HG03064 (cell line): ENCODE data around the gene PTGS2.
"Not testable (repeated sequence)": the region's sequence is repeated elsewhere in the genome, so short reads cannot be mapped to it uniquely, and the experiment has no call there.

Source experiments
- ATAC-seq: cut with Tn5 transposase; IDR thresholded peaks from one replicate; pipeline ENCODE4 v1.9.1; 2021; ENCODE audit warnings: low read depth; ENCODE audit not compliant: unreplicated experiment

The PTGS2 gene

DNA sequence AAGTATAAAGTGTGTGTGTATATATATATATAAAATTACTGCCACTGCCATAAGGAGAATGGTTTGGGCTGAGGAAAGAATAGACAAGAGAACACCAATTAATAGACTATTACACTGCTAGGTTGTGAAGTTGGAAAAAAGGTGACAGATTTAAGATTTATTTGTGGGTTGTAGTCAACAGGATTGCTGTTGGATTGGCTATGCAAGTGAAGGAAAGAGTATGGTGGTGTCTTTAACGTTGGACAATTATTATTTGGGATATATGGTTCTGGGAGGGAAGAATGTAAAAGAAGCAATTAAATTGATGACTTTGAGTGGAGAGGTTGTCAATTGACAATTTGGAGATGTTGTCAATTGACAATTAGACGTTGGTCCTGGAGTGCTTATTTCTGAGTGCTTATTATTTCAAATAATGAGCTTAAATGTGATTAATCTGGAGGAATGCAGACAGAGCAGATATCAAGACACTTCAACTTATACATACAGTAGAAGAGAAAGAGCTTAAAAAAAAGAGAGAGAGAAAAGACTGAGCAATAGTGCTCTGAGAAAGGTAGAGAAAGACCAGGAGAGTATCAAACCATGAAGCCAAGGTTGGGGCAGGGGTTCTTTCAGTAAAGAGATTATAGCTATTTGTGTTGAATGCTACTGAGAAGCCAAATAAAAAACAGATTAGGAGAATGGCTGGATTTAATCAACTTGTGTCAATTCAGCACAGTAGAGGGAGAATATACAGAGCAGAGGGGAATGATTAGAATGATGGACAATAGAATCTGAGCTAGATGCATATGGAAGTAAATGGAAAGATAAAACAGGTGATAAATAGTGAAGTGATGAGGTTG, 9.7 kb downstream of the PTGS2 start:
- ATAC-seq: no peak

DNA sequence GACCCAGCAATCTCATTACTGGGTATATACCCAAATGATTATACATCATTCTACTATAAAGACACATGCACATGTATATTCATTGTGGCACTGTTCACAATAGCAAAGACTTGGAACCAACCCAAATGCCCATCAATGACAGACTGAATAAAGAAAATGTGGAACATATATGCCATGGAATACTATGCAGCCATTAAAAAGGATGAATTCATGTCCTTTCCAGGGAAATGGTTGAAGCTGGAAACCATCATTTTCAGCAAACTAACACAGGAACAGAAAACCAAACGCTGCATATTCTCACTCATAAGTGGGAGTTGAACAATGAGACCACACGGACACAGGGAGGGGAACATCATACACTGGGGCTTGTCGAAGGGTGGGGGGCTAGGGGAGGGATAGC, 10.4 kb downstream of the PTGS2 start:
- not testable (repeated sequence) for ATAC-seq

DNA sequence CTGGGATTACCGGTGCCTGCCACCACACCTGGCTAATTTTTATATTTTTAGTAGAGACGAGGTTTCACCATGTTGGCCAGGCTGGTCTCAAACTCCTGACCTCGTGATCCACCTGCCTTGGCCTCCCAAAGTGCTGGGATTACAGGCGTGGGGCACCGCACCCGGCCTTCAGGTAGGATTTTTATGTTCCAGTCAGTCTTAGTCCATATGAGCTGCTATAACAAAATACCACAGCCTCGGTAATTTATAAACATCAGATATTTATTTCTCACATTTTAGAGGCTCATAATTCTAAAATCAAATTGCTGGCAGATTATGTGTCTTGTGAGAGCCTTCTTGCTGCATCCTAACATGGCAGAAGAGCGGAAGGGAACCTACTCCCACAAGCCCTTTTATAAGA, 16.0 kb downstream of the PTGS2 start:
- not testable (repeated sequence) for ATAC-seq

DNA sequence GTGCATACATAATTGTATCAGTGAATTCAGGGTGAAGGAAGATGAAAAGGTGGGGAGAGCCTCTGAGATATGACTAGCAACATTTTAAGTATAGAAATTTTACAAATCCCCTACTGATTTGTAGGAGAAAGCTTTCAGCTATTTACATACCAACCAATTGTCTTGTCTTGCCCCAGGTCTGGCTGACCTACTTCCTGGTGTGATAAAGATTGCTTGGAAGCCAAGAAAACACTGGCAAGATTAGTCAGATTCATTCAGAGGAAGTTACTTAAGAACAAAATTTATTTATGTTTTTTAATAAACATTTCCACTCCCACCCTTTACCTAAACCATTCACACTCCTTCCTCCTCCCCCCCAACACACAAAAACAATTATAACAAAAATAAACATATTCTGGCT, 17.5 kb downstream of the PTGS2 start:
- ATAC-seq: no peak

DNA sequence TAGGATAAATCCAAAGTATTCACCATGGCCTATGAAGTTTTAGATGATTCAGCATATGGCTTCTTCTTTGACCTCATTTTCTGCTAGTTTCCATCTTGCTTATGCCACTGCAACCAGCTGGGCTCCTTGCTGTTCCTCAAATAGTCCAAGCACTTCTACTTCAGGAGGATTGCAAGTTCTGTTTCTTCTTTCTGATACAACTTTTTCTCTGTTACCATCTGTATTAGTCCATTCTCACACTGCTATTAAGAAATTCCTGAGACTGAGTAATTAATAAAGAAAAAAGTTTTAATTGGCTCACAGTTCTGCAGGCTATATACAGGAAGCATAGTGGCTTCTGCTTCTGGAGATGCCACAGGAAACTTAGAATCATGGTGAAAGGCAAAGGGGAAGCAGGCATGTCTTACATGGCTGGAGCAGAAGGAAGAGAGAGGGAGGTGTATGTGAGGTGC, 20.3 kb downstream of the PTGS2 start:
- no peak for ATAC-seq

DNA sequence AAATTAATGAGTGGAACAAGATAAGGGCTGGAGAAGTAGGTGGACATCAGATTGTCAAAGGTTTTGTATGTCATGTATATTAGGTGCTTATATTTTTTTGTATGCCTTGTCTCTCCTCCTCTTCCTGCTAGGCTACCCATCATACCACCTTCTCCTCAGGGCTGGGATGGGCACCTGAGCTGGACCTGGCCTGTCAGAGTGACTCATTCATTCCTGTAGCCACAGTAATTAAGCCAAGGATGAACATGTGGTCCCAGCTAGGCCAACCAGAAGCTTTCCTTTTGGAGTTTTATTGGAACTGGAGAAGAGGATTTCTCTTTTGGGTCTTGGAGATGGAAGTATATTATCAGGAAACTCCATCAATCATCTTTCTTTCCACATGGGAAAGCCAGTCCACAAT, 21.2 kb downstream of the PTGS2 start:
- ATAC-seq: no peak

DNA sequence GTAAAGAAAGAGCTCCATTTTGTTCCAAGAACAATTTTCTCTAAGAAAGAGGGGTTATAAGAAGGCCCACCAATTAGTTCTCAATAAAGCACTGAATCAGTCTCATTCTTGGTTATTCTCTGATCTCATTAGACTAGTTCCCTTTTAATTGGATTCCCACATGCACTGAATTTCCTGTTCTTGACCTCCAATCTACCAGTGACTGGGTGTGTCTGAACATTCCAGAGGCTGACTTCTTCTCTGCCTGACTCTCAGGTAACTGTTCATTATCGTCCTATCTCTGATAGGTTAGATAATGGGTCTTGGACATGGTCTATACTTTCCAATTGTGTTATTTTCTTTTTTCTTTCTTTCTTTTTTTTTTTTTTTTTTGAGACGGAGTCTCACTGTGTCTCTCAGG, 22.7 kb downstream of the PTGS2 start:
- ATAC-seq: no peak

DNA sequence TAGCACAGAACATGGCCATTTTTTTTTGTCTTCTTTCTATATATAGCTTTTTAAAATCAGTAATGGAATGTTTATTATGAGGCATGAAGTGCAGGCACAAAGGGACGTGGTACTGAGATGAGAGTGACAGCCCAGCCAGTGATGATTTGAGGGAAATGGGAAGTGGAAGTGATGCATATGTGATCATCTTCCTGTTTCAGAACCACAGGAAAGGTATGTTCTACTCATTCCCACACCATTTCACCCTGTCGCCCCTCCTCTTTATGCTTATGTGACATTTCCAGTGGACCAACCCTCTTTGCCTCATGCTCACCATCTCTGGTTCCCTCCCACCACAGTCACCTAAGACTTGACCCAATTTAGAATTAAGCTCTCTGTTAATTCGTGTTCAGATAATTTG, 24.3 kb downstream of the PTGS2 start:
- no peak for ATAC-seq

DNA sequence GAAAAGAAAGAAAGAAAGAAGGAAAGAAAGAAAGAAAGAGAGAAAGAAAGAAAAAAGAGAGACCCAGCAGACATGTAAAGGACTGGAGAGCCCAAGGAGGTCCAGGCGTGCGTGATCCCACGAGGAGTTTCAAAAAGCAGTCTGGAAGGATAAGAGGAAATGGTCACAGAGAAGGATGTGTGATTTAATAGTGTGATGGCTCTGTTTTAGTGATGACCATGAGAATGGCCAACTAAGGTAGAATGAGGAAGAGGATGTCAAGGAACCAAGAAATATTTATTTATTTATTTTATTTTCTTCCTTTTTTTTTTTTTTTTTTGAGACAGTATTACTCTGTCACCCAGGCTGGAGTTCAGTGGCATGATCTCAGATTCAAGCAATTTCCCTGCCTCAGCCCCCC, 25.5 kb downstream of the PTGS2 start:
- ATAC-seq: no peak

DNA sequence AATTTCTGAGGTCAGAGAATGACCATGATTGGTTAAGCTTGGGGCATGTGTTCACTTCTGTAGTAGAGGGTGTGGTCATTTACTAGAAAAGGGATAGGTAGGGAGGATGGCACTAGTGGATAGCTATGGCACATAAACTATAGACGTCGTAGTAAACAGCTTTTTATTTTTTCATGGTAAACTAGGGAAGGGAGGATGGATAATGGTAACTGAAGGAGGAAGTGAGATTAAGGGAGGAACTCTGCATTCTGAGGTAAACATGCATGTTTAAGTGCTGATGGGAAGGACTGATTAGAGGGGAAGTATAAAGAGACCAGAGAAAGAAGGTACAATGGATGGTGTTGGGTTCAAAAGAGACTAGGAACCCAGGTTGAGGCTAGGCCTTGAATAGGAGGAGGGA, 26.9 kb downstream of the PTGS2 start:
- ATAC-seq: no peak

DNA sequence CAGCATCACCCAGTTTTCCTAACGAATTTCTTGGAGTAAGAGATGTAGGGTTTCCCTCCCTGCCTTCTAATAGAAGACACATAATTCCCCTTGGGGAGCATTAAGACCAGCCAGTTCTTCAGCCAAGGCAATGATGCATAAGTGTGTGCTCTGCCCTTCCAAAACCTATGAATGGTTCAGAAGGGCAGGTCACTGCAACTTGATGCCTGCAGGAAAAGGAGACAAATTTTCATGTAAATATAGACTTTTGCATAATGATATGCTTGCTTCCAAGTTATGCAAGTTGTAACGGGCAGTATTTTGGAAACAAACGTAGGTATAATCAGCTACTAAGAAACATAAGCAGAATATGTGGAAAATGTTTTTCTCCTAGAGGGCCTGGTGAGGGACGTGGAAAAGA, 31.6 kb downstream of the PTGS2 start:
- no peak for ATAC-seq

DNA sequence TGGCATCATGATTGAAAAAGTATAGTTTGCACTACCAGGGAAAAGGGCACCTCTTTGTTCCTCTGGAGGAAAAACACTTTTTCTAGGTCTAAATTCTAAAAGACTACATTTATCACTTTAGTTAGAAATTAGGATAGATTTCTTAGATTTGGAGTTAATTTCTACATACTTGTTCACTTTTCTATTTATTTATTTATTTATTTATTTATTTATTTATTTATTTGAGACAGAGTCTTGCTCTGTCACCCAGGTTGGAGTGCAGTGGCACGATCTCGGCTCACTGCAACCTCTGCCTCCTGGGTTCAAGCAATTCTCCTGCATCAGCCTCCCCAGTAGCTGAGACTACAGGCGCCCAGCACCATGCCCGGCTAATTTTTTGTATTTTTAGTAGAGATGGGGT, 32.2 kb downstream of the PTGS2 start:
- not testable (repeated sequence) for ATAC-seq

DNA sequence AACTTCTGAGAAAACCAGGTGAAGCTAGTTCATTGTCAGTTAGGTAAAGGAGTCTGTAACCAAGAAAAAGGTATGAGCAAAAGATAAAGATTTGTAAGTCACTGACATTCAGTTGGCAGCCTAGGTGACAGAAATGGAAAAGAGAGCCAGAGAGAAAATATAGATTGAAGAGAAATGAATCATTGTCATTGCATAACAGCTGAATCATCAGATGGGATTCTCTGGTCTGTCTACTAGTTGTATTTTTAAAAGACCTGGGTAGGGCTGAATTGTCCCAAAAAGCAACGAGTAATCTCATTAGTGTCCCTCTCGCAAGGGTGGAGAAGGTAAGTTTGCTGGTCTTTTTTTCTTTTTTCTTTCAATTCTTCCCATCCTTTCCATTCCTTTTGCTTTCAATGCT, 36.6 kb downstream of the PTGS2 start:
- no peak for ATAC-seq

DNA sequence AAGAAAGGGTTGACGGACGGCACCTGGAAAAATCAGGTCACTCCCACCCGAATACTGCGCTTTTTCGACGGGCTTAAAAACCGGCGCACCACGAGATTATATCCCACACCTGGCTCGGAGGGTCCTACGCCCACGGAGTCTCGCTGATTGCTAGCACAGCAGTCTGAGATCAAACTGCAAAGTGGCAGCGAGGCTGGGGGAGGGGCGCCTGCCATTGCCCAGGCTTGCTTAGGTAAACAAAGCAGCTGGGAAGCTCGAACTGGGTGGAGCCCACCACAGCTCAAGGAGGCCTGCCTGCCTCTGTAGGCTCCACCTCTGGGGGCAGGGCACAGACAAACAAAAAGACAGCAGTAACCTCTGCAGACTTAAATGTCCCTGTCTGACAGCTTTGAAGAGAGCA, 42.7 kb downstream of the PTGS2 start:
- not testable (repeated sequence) for ATAC-seq

DNA sequence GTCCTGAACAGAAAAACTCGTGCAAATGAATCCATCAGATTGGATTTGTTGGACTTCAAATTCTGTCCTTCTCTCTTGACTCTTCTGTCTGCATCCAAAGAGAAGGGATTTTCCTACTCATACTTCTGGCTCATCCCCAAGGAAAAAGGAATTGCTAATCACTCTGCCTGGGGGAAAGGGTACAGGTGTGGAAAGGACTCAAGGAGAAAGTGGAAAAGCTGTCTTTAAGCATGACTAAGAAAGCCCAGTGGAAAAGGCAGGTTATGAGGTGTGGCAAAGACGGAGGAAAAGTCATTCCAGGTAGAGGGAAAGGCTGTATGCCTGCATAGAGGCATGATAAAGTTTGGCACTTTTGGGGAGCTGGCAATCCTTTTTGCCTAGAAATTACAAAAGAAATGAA, 43.4 kb downstream of the PTGS2 start:
- no peak for ATAC-seq

DNA sequence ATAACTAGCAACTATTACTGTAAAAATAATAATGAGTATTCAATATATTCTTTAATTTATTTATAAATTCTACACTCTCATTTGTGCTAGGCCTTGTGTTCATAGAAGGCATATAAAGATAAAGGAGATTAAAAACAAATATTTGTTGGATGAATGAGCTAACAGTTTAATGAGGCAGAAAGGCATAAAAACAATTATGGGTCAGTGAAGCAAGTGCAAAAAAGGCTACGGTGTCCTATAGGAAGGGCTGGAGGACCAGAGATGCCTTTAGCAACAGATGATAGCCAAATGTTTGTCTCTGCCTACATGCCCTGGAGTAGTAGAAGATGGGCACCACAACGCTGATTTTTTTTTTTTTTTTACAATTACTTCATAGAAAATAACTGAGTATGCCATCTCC, 45.7 kb downstream of the PTGS2 start:
- ATAC-seq: no peak

DNA sequence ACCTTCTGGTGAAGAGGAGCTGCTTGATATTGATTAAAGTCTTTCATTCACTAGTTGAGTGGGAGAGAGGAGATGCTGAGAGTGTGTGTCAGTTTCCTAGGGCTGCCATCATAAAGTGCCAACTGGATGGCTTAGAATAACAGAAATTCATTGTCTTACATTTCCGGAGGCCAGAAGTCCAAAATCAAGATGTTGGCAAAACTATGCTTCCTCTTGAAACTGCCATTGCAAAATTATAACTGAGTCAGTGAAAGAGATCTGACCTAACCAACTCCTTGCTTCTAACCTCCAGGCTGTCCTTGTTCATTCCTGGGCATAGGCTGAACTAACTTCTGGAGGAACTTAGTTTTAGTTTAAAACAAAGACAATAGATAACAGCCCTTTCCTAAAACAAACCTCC, 47.1 kb downstream of the PTGS2 start:
- no peak for ATAC-seq

DNA sequence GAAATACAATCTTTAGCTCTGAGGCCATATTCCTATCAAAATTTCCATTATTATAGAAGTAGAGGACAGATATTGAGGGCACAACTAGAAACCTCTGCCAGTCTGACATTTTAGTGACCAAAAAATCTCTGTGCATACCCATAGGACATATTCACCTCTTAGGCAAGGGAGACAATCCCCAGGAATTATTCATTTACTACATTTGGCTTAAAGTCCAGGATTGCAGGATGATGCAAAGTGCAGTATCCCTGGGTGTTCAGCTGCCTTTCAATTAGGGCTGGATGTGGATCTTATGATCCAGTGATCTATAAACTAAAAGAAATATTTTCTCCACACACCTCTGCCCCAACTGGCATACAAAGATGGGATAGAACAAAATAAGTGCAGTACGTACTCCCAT, 50.9 kb downstream of the PTGS2 start:
- ATAC-seq: no peak

DNA sequence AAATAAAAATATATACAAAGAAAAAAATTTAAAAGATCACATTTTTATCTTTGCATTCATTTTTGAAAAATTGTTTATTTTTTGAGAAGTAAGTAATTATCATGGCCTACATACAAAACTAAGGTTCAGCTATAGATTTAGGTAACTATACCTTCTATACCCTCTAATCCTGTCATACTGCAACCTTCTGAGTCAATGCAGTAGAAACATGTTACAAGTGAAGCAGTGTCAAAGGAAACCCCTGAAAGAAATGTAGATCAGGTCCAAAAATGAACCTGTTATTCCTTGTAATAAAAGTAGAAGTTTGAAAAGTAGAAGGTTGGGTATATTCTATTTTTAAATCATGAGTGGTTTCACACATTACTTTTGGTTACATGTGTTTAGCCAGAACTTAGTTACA, 51.3 kb downstream of the PTGS2 start:
- no peak for ATAC-seq

DNA sequence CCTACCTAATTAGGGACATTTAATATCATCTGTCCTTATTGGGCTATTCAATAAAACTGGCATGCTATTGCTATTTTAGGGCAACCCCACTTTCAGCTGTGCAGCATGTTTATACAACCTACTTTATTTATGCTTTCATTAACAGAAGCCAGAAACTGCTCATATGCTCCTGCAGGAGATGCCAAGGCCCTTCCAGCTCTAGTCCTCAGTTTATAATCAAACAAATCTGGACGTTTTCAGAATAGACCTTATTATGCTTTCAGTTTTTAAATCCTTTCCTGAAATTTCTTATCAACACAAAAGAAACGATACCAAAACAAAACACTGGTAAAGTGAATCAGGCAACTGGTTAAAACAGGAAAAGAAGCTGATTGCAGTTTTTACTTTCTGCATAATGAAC, 53.2 kb downstream of the PTGS2 start:
- no peak for ATAC-seq

DNA sequence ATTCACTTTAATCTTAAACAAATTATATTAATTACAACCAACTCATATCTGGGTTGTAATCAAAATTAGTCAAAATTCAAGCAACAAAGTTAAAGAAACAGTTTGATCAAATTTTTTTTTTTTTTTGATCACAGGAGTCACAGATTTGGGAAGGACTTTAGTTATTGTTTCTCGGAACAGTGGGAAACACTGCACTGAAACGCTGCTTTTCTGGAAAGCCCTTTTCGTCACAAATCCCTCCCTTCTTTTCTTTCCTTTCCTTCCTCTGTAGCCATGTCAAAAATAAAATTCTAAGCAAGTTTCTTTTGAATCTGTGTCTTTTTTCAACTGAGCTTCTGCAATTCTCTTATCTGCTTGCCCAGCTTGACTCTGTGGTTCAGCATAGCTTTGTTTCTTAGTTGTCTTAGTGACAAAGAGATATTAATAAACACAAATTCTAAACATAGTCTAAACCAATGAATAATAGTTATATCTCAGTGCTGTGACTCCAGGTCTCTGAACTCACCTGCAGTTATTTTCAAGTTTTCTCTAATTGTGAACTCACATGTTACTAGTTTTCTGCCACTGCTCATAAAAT, 53.8 kb downstream of the PTGS2 start:
- ATAC-seq: no peak

DNA sequence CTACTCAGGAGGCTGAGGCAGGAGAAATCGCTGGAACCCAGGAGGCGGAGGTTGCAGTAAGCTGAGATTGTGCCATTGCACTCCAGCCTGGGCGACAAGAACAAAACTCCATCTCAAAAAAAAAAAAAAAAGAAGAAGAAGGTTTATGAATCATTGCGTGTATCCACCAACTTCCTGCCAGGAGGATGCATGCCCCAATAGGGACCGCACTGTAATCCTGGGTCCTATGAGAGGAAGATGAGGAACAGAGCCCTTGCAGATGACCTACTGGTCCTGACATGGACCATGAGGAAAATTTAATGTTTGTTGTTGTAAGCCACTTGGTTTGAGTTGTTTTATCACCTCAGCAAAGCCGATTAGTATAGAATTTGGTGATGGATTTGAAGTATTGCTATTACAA, 56.7 kb downstream of the PTGS2 start:
- ATAC-seq: no peak
